Omental fat pad (tissue), 4 donors: ENCODE results near the gene CCDC47. TPM values are rescaled to one million over a fixed set of nuclear protein-coding genes. Genes with fewer than 3 reads are reported as not detected.

ENCODE experiments used
- ATAC-seq: fragments of 150-250 bp; one replicate; pipeline ENCODE4 v1.9.1; 2016; ENCODE audit warnings: mild to moderate bottlenecking, moderate library complexity; ENCODE audit not compliant: low FRiP score
- DNase-seq: peaks from one replicate; pipeline ENCODE4 v3.0.0-alpha.2; 2019; ENCODE audit warnings: low spot score
- CTCF ChIP-seq, 3 donors: fragments of 450-650 bp; IDR thresholded peaks; one replicate each; pipeline ENCODE4 v1.5.1; 2016 to 2017; ENCODE audit warnings: antibody characterized with exemption in 3 of 3, mild to moderate bottlenecking in 3 of 3, moderate library complexity in 2 of 3
- total RNA-seq, 4 donors: library from RNA; depleted of rRNA; stranded (reverse); fragments of >200 nt; gene quantifications; one replicate each; pipeline ENCODE4 v1.1.0, GENCODE V29; 2016

The CCDC47 gene
- total RNA-seq, 4 donors from 2014 or later, result 59.2 to 103 (median 62.0) TPM

- ATAC-seq (no peak), DNase-seq (no peak)
- no peak for TF ChIP-seq CTCF (IDR thresholded peaks at IDR 0.05)
These were observed 44.5 kb upstream of the CCDC47 start for GRCh38 chr17:63817736-63818385.

- ATAC-seq (no peak), DNase-seq (no peak)
- TF ChIP-seq CTCF (IDR thresholded peaks at IDR 0.05), result no peak
These were observed 43.3 kb upstream of the CCDC47 start for GRCh38 chr17:63816669-63817068.

GRCh38 chr17:63816123-63816522, 42.7 kb upstream of the CCDC47 start:
- no peak for ATAC-seq
- TF ChIP-seq CTCF (IDR thresholded peaks at IDR 0.05), result no peak
- no peak for DNase-seq

GRCh38 chr17:63809970-63810369, 36.6 kb upstream of the CCDC47 start:
- TF ChIP-seq CTCF (IDR thresholded peaks at IDR 0.05), result no peak
- DNase-seq, result no peak
- ATAC-seq, result no peak

- DNase-seq (no peak), ATAC-seq (no peak)
- no peak for TF ChIP-seq CTCF (IDR thresholded peaks at IDR 0.05)
These were observed 32.2 kb upstream of the CCDC47 start for GRCh38 chr17:63805591-63805990.

GRCh38 chr17:63804328-63804727, 30.9 kb upstream of the CCDC47 start:
- no peak for ATAC-seq

More at GRCh38 chr17:63804328-63804727, 30.9 kb upstream of the CCDC47 start:
- no peak for TF ChIP-seq CTCF (IDR thresholded peaks at IDR 0.05)
- no peak for DNase-seq
